HepG2 (cell line): ENCODE data around the gene AGAP3. TPM values are rescaled to one million over a fixed set of nuclear protein-coding genes. Genes with fewer than 3 reads are reported as not detected.
A peak's percentile ranks its signal among the peaks of the same experiment; 100 is the strongest.

Source experiments
- ARNTL ChIP-seq: sonication (generic); formaldehyde crosslinking; IDR thresholded peaks from 2 replicates; pipeline ENCODE4 v1.4.0; 2020; ENCODE audit warnings: mild to moderate bottlenecking, missing genetic modification reagents
- BORCS8-MEF2B ChIP-seq: sonication (generic); formaldehyde crosslinking; IDR thresholded peaks from 2 replicates; pipeline ENCODE4 v1.8.0; 2022; ENCODE audit warnings: mild to moderate bottlenecking, missing genetic modification reagents
- GATA4 ChIP-seq: sonication (generic); IDR thresholded peaks from 2 replicates; pipeline ENCODE4 v1.6.1; 2016; ENCODE audit warnings: antibody characterized with exemption, low read depth, borderline replicate concordance
- GATAD1 ChIP-seq: IDR thresholded peaks from 2 replicates; pipeline ENCODE4 v1.6.1; 2016; ENCODE audit warnings: missing genetic modification reagents, missing compliant biosample characterization
- MLLT10 ChIP-seq: sonication (generic); formaldehyde crosslinking; IDR thresholded peaks from 2 replicates; pipeline ENCODE4 v1.4.0; 2020; ENCODE audit warnings: missing genetic modification reagents
- NCOA1 ChIP-seq: sonication (generic); formaldehyde crosslinking; IDR thresholded peaks from 2 replicates; pipeline ENCODE4 v1.9.0; 2021; ENCODE audit warnings: missing genetic modification reagents
- SALL1 ChIP-seq: sonication (generic); formaldehyde crosslinking; IDR thresholded peaks from 2 replicates; pipeline ENCODE4 v1.8.0; 2022; ENCODE audit warnings: mild to moderate bottlenecking, missing genetic modification reagents
- polyA plus RNA-seq, 8 experiments: library from polyadenylated mRNA; depleted of rRNA in 3 of 8; stranded (reverse) in 7 of 8; unstranded in 1 of 8; fragments of >200 nt; fragmentation: Illumina TruSeq in 4 of 8; extraction: Trizol in 4 of 8; gene quantifications; 2 replicates each; pipeline versions ENCODE4 v1.2.1 to v1.2.3, GENCODE V29; 2011 to 2016; ENCODE audit warnings: low read depth in 4 of 8, missing spikeins in 1 of 8, mixed read lengths in 1 of 8; ENCODE audit not compliant: insufficient read depth in 1 of 8
- total RNA-seq, 5 experiments: library from RNA; depleted of rRNA; stranded (reverse); fragments of >200 nt; fragmentation: Illumina TruSeq; extraction: Trizol; gene quantifications; 2 replicates each; pipeline ENCODE4 v1.2.3, GENCODE V29; 2016; ENCODE audit warnings: low read depth in 1 of 5
- TF ChIP-seq, protein P1 (sequence below): sonication (generic); formaldehyde crosslinking; IDR thresholded peaks from 2 replicates; pipeline ENCODE4 v1.5.0; 2020; ENCODE audit warnings: mild to moderate bottlenecking, missing genetic modification reagents, borderline replicate concordance
- TF ChIP-seq, protein P2 (sequence below): sonication (generic); formaldehyde crosslinking; IDR thresholded peaks from 2 replicates; pipeline ENCODE4 v1.5.0; 2020; ENCODE audit warnings: mild to moderate bottlenecking, missing genetic modification reagents, borderline replicate concordance
- TF ChIP-seq, protein P3 (sequence below): sonication (generic); formaldehyde crosslinking; IDR thresholded peaks from one replicate; pipeline ENCODE4 v1.5.1; 2020; ENCODE audit warnings: mild to moderate bottlenecking, missing genetic modification reagents; ENCODE audit errors: not compliant biosample characterization
- TF ChIP-seq, protein P4 (sequence below): conservative IDR thresholded peaks from 2 replicates; pipeline ENCODE4 v1.6.1; 2018; ENCODE audit warnings: missing genetic modification reagents

AGAP3 gene
- total and polyA plus RNA-seq, 2 of the 13 experiments (the other 11 are each of a cell fraction or from before 2014, with no cell fraction given), result 31.3 to 61.4 TPM

DNA sequence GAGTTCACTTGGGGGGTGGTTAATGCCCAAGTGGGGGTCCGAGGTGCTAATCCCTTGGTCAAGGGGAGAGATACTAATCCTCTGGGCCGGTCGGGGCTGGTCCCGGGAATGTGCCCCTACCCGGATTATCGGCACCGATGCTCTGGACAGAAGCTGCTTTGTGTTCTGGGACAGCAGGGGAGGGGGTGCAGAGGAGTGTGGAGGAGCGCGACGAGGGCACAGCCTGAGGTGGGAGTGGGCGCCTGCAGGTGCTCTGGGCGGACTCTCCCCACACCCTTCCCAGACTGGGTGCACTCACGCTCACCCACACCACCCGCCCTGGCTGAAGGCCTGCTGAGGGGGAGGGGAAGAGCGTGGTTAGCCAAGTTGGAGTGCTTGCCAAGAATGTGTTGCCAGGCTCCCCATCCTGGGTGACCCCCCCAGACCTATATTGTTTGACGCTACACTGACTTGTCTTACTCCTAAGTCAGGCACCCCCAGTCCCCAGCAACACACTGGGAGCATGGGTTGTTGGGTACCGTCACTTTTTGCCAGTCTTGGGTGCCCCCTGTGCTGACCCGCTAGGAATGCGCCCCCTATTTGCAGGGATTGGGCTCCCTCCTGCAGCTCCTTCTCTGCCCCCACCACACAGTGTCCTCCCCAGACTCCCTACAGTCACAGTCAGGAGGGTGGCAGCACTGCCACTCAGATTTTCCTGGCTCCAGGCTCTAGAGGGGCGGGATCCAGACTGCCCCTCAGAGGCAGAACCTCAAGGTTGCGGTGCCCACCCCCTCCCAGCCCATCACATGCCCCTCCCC lies 25.7 kb upstream of the AGAP3 start (continued):
- TF ChIP-seq SALL1 (no peak), GATA4 (no peak), GATAD1 (CRISPR knock-in tag) (0 out of 2 replicates have a peak, but pooled peaks have one; percentile 12), BORCS8-MEF2B (CRISPR knock-in tag) (no peak), MLLT10 (CRISPR knock-in tag) (no peak), NCOA1 (no peak), ARNTL (CRISPR knock-in tag) (0 out of 2 replicates have a peak, but pooled peaks have one; percentile 30)
- TF ChIP-seq, protein P1, sequence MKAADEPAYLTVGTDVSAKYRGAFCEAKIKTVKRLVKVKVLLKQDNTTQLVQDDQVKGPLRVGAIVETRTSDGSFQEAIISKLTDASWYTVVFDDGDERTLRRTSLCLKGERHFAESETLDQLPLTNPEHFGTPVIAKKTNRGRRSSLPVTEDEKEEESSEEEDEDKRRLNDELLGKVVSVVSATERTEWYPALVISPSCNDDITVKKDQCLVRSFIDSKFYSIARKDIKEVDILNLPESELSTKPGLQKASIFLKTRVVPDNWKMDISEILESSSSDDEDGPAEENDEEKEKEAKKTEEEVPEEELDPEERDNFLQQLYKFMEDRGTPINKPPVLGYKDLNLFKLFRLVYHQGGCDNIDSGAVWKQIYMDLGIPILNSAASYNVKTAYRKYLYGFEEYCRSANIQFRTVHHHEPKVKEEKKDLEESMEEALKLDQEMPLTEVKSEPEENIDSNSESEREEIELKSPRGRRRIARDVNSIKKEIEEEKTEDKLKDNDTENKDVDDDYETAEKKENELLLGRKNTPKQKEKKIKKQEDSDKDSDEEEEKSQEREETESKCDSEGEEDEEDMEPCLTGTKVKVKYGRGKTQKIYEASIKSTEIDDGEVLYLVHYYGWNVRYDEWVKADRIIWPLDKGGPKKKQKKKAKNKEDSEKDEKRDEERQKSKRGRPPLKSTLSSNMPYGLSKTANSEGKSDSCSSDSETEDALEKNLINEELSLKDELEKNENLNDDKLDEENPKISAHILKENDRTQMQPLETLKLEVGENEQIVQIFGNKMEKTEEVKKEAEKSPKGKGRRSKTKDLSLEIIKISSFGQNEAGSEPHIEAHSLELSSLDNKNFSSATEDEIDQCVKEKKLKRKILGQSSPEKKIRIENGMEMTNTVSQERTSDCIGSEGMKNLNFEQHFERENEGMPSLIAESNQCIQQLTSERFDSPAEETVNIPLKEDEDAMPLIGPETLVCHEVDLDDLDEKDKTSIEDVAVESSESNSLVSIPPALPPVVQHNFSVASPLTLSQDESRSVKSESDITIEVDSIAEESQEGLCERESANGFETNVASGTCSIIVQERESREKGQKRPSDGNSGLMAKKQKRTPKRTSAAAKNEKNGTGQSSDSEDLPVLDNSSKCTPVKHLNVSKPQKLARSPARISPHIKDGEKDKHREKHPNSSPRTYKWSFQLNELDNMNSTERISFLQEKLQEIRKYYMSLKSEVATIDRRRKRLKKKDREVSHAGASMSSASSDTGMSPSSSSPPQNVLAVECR, result no peak
- TF ChIP-seq, protein P2, sequence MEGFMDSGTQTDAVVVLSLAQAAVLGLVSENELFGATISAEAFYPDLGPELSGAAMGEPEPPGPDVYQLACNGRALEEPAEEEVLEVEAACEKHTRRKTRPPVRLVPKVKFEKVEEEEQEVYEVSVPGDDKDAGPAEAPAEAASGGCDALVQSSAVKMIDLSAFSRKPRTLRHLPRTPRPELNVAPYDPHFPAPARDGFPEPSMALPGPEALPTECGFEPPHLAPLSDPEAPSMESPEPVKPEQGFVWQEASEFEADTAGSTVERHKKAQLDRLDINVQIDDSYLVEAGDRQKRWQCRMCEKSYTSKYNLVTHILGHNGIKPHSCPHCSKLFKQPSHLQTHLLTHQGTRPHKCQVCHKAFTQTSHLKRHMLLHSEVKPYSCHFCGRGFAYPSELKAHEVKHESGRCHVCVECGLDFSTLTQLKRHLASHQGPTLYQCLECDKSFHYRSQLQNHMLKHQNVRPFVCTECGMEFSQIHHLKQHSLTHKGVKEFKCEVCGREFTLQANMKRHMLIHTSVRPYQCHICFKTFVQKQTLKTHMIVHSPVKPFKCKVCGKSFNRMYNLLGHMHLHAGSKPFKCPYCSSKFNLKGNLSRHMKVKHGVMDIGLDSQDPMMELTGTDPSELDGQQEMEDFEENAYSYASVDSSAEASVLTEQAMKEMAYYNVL (CRISPR knock-in tag), result no peak
- TF ChIP-seq, protein P3, sequence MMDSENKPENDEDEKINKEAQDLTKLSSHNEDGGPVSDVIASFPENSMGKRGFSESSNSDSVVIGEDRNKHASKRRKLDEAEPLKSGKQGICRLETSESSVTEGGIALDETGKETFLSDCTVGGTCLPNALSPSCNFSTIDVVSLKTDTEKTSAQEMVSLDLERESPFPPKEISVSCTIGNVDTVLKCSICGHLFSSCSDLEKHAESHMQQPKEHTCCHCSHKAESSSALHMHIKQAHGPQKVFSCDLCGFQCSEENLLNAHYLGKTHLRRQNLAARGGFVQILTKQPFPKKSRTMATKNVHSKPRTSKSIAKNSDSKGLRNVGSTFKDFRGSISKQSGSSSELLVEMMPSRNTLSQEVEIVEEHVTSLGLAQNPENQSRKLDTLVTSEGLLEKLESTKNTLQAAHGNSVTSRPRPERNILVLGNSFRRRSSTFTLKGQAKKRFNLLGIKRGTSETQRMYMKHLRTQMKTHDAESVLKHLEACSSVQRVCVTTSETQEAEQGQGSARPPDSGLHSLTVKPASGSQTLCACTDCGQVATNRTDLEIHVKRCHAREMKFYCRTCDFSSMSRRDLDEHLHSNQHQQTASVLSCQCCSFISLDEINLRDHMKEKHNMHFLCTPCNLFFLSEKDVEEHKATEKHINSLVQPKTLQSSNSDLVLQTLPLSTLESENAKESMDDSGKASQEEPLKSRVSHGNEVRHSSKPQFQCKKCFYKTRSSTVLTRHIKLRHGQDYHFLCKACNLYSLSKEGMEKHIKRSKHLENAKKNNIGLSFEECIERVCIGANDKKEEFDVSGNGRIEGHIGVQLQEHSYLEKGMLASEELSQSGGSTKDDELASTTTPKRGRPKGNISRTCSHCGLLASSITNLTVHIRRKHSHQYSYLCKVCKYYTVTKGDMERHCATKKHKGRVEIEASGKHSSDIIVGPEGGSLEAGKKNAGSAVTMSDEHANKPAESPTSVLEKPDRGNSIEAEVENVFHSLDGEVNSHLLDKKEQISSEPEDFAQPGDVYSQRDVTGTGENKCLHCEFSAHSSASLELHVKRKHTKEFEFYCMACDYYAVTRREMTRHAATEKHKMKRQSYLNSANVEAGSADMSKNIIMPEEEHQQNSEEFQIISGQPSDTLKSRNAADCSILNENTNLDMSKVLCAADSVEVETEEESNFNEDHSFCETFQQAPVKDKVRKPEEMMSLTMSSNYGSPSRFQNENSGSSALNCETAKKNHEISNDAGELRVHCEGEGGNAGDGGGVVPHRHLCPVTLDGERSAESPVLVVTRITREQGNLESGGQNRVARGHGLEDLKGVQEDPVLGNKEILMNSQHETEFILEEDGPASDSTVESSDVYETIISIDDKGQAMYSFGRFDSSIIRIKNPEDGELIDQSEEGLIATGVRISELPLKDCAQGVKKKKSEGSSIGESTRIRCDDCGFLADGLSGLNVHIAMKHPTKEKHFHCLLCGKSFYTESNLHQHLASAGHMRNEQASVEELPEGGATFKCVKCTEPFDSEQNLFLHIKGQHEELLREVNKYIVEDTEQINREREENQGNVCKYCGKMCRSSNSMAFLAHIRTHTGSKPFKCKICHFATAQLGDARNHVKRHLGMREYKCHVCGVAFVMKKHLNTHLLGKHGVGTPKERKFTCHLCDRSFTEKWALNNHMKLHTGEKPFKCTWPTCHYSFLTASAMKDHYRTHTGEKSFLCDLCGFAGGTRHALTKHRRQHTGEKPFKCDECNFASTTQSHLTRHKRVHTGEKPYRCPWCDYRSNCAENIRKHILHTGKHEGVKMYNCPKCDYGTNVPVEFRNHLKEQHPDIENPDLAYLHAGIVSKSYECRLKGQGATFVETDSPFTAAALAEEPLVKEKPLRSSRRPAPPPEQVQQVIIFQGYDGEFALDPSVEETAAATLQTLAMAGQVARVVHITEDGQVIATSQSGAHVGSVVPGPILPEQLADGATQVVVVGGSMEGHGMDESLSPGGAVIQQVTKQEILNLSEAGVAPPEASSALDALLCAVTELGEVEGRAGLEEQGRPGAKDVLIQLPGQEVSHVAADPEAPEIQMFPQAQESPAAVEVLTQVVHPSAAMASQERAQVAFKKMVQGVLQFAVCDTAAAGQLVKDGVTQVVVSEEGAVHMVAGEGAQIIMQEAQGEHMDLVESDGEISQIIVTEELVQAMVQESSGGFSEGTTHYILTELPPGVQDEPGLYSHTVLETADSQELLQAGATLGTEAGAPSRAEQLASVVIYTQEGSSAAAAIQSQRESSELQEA, result no peak
- TF ChIP-seq, protein P4, sequence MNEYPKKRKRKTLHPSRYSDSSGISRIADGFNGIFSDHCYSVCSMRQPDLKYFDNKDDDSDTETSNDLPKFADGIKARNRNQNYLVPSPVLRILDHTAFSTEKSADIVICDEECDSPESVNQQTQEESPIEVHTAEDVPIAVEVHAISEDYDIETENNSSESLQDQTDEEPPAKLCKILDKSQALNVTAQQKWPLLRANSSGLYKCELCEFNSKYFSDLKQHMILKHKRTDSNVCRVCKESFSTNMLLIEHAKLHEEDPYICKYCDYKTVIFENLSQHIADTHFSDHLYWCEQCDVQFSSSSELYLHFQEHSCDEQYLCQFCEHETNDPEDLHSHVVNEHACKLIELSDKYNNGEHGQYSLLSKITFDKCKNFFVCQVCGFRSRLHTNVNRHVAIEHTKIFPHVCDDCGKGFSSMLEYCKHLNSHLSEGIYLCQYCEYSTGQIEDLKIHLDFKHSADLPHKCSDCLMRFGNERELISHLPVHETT (CRISPR knock-in tag), result no peak
